AG09309 (cell line): Measurements from ENCODE around the gene SERPINB8.

Experiments used
- DNase-seq: peaks from one replicate; pipeline ENCODE4 v3.0.0-alpha.2; 2010; ENCODE audit warnings: low read depth
- H3K4me3 ChIP-seq: 2 replicates; pipeline ENCODE4 v1.5.1; 2011; ENCODE audit warnings: mild to moderate bottlenecking, low read depth, low read length, moderate library complexity; ENCODE audit not compliant: control insufficient read depth
- TF ChIP-seq, protein P1 (sequence below): IDR thresholded peaks from 2 replicates; pipeline ENCODE4 v1.5.1; 2011; ENCODE audit warnings: mild to moderate bottlenecking, low read depth, low read length, inconsistent platforms; ENCODE audit not compliant: insufficient read depth, control insufficient read depth; ENCODE audit errors: missing control alignments

Gene SERPINB8

GRCh38 chr18:63963615-63964256 is 6.1 kb upstream of the SERPINB8 start:
- no peak overlapping the region for H3K4me3 ChIP-seq
- DNase-seq: no peak
- TF ChIP-seq, protein P1, sequence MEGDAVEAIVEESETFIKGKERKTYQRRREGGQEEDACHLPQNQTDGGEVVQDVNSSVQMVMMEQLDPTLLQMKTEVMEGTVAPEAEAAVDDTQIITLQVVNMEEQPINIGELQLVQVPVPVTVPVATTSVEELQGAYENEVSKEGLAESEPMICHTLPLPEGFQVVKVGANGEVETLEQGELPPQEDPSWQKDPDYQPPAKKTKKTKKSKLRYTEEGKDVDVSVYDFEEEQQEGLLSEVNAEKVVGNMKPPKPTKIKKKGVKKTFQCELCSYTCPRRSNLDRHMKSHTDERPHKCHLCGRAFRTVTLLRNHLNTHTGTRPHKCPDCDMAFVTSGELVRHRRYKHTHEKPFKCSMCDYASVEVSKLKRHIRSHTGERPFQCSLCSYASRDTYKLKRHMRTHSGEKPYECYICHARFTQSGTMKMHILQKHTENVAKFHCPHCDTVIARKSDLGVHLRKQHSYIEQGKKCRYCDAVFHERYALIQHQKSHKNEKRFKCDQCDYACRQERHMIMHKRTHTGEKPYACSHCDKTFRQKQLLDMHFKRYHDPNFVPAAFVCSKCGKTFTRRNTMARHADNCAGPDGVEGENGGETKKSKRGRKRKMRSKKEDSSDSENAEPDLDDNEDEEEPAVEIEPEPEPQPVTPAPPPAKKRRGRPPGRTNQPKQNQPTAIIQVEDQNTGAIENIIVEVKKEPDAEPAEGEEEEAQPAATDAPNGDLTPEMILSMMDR: peak; percentile 94

- TF ChIP-seq, protein P1: no peak
- H3K4me3 ChIP-seq: no peak overlapping the region
- no peak for DNase-seq
Measured at GRCh38 chr18:63964908-63965307, 5.0 kb upstream of the SERPINB8 start.

GRCh38 chr18:63965716-63966330 is 4.1 kb upstream of the SERPINB8 start:
- no peak overlapping the region for H3K4me3 ChIP-seq
- no peak for DNase-seq
- TF ChIP-seq, protein P1: no peak

- no peak for DNase-seq
- TF ChIP-seq, protein P1: no peak
- H3K4me3 ChIP-seq: peak overlapping the region; percentile 78
Measured at GRCh38 chr18:63970809-63971205, 926 bp downstream of the SERPINB8 start.

- DNase-seq: no peak
- peak overlapping the region; percentile 78 for H3K4me3 ChIP-seq
- TF ChIP-seq, protein P1: no peak
Measured at GRCh38 chr18:63971320-63972001, 1.6 kb downstream of the SERPINB8 start.

DNA sequence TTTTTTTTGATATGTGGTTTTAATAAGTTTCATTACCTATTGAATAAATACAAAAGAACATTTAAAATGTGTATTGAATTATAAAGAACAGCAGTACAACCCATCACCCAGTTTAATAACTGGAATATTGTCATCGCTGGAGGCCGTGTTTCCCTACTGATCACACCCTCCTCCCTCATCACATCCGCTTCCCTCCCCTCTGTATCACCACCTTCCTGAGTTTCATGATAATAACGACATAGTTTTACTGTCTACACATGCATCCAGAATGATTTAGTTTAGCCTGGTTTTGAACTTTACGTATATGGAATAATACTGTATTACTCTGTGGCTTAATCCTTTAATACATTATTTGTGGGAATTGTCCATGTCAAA is 2.1 kb downstream of the SERPINB8 start:
- H3K4me3 ChIP-seq: no peak overlapping the region
- no peak for DNase-seq
- TF ChIP-seq, protein P1: no peak
